SK-MEL-5 (cell line): ENCODE measurements around the gene CATSPER1. TPM values are rescaled to one million over a fixed set of nuclear protein-coding genes. Genes with fewer than 3 reads are reported as not detected.

Experiments
- total RNA-seq: library from RNA; depleted of rRNA; stranded (reverse); fragments of >200 nt; shearing (Covaris generic); gene quantifications from 2 replicates; pipeline ENCODE4 v1.2.3, GENCODE V29; 2014; rRNA removed

The CATSPER1 gene
- total RNA-seq, 1 experiment from 2014 or later: 0.05 TPM

Other genes with a start within 250 kb of the CATSPER1 start
- 19.7 and 20.0 TPM in 2 replicates for gene AP5B1, start 245.5 kb downstream of the CATSPER1 start, total RNA-seq
- not detected in 2 replicates for gene OVOL1, start 239.4 kb downstream of the CATSPER1 start, total RNA-seq
- gene SNX32, start 192.5 kb downstream of the CATSPER1 start, total RNA-seq: 0.08 and 0.18 TPM in 2 replicates
- gene CFL1, start 168.3 kb downstream of the CATSPER1 start, total RNA-seq: 941 and 972 TPM in 2 replicates
- 18.6 and 19.3 TPM in 2 replicates for gene MUS81, start 166.0 kb downstream of the CATSPER1 start, total RNA-seq
- 0.45 and 0.55 TPM in 2 replicates for gene EFEMP2, start 153.7 kb downstream of the CATSPER1 start, total RNA-seq
- gene CTSW, start 146.6 kb downstream of the CATSPER1 start, total RNA-seq: 0.29 and 0.48 TPM in 2 replicates
- 60.8 and 62.9 TPM in 2 replicates for gene FIBP, start 138.0 kb downstream of the CATSPER1 start, total RNA-seq
- 22.2 and 23.7 TPM in 2 replicates for gene CCDC85B, start 135.8 kb downstream of the CATSPER1 start, total RNA-seq
- gene FOSL1, start 126.1 kb downstream of the CATSPER1 start, total RNA-seq: 8.9 and 10.2 TPM in 2 replicates
- 7.8 and 9.8 TPM in 2 replicates for gene C11orf68, start 107.4 kb downstream of the CATSPER1 start, total RNA-seq
- gene DRAP1, start 107.1 kb downstream of the CATSPER1 start, total RNA-seq: 66.5 and 72.9 TPM in 2 replicates
- gene TSGA10IP, start 81.0 kb downstream of the CATSPER1 start, total RNA-seq: not detected in 2 replicates
- 40.1 and 46.5 TPM in 2 replicates for gene SART1, start 64.7 kb downstream of the CATSPER1 start, total RNA-seq
- gene EIF1AD, start 24.3 kb downstream of the CATSPER1 start, total RNA-seq: 27.8 TPM in 2 replicates
- 30.0 and 34.6 TPM in 2 replicates for gene BANF1, start 24.0 kb downstream of the CATSPER1 start, total RNA-seq
- not detected in 2 replicates for gene CST6, start 14.5 kb downstream of the CATSPER1 start, total RNA-seq
- gene GAL3ST3, start 22.7 kb upstream of the CATSPER1 start, total RNA-seq: not detected in 2 replicates
- gene SF3B2, start 25.9 kb upstream of the CATSPER1 start, total RNA-seq: 103 and 118 TPM in 2 replicates
- 9.0 and 12.0 TPM in 2 replicates for gene PACS1, start 43.8 kb upstream of the CATSPER1 start, total RNA-seq
- 4.6 and 5.3 TPM in 2 replicates for gene KLC2, start 231.2 kb upstream of the CATSPER1 start, total RNA-seq
- 78.7 and 85.1 TPM in 2 replicates for gene RAB1B, start 242.2 kb upstream of the CATSPER1 start, total RNA-seq